GM12801 (cell line): ENCODE data around the gene DBX2.

Source experiments
- TF ChIP-seq, protein P1 (sequence below): IDR thresholded peaks from one replicate; pipeline ENCODE4 v1.5.1; 2011; ENCODE audit warnings: control low read depth; ENCODE audit not compliant: insufficient read length; ENCODE audit errors: extremely low read depth

DBX2 gene

DNA sequence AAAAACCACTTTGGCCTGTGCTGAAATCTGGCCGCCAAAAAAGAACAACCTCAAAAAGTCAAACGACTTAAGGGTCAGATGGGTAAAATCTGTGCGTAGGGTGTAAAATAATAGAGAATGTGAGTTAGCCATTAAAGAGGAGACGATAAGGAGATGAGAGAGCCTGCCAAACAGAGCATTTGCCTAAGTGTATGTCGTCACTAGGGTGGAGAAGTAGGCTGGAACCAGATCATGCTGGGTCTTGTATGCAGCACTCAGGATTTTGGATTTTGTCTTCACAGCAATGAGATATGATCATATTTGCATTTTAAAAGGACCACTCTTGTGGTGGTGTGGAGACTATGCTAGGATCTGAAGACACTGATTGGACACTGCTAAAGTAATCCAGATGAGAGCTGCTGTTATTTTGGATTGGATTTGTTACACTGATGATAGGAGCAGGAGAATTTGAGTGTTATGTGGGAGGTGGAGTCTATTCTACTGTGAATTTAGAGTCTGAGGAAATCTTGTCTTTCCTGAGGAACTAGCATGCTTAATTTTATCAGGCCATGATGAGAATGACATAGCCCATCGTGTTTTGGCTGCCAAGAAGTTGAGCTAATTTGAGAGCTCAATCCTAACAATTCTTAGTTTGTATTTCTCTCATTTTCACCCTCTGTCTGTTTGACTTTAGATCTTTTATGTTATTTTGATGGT is 24.8 kb upstream of the DBX2 start:
- TF ChIP-seq, protein P1, sequence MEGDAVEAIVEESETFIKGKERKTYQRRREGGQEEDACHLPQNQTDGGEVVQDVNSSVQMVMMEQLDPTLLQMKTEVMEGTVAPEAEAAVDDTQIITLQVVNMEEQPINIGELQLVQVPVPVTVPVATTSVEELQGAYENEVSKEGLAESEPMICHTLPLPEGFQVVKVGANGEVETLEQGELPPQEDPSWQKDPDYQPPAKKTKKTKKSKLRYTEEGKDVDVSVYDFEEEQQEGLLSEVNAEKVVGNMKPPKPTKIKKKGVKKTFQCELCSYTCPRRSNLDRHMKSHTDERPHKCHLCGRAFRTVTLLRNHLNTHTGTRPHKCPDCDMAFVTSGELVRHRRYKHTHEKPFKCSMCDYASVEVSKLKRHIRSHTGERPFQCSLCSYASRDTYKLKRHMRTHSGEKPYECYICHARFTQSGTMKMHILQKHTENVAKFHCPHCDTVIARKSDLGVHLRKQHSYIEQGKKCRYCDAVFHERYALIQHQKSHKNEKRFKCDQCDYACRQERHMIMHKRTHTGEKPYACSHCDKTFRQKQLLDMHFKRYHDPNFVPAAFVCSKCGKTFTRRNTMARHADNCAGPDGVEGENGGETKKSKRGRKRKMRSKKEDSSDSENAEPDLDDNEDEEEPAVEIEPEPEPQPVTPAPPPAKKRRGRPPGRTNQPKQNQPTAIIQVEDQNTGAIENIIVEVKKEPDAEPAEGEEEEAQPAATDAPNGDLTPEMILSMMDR: no peak

DNA sequence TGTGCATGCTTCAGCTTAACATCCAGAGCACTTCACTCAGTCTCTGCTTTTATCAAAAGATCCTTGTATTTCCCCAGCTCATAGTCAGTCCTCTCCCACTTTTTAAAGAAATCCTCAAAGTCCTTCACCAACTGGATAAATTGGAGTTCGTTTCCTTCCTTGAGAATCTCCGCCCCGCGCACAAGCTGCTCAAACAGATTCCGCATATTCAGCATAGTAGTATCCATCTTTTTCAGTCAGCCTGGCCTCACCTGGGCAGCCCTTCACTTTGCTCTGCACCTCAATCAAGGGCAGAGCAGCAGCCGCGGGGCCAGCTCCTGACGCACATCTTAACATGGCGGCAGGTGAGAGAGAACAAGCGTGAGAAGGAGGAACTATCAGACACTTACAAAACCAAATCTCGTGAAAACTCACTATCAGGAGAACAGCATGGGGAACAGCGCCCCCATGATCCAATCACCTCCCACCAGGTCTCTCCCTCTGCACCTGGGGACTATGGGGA is 14.3 kb upstream of the DBX2 start:
- TF ChIP-seq, protein P1: no peak

DNA sequence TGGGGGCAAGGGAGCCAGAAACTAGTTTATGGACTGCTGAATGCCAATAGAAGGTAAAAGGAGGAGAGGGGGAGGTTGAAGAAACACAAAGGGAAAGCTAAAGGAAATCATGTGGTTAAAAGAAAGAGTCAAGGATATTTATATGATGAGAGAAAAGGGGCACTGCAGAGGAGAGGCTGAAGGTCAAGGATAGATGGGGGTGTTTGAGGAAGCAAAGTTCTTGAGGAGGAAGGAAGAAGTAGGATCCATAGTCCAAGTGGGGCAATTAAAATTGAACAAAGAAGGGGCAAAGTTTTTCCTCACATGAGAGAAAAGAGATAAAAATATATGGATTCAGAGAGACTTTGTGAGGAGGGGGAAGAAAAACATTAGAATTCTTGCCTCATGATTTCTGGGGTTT is 10.1 kb upstream of the DBX2 start:
- TF ChIP-seq, protein P1: no peak

DNA sequence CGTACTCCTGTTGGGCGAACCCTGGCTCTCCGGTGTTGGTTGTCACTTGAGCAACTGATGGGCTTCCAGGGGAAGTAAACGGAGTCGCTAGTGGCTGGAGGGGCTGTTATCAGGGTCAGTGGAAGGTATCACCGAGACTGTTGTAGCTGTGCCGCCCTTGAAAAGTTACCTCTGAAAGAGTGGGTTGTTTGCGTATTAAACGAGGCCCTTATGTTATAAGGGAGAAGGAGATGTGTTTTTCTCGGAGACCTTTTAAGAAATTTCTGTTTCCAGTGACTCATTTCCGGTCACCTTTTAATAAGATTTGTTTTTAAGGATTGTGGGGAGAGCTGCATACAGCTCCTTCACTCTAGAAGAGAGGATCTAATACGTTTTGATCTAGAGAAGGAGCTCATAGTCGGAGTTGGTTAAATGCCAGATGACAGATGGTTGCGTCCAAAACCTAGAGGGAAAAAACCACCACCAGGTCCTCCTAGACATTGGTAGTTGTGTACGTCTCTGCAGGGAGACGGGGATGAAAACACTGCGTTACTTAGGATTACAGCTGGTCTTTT is 750 bp upstream of the DBX2 start:
- TF ChIP-seq, protein P1: no peak

DNA sequence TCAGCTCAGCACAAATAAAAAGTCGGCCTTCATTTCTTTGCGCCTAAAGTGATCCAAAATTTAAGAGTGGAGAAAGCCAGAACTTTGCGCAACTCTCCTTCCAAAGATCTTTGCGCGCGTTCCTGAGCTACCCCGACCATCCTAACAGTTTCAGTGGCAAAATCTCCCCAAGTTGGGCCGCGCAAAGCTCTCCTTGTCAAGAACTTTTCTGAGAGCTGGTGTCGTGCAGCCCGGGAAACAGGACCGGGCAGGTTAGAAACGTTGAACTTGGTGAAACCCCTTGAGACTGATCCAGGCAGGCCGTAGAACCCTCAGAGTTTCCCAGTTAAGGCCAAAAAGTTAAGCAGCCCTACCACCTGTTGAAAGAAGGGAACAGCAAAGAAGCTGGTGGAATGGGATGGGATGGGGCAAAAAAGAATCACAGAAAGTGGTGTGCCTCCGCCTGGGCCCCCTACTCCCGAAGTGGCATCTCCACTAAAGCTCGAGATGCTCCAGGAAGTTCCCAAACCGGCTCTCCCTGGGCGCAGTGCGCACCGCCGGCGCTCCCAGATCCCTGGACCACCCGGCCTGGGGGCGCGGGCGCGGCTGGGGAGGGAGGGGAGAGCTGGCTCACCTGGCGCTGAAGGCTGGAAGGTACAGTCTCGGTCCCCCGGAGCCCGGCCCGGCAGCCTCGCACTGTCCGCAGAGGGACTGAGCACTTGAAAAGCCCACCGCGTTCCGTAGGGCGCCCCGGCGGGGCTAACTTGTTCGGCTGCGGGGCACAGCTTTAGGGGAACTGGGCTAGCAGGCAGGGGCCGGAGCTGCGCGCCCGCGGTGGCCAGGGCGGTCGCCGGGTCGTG is 768 bp downstream of the DBX2 start:
- TF ChIP-seq, protein P1: no peak

DNA sequence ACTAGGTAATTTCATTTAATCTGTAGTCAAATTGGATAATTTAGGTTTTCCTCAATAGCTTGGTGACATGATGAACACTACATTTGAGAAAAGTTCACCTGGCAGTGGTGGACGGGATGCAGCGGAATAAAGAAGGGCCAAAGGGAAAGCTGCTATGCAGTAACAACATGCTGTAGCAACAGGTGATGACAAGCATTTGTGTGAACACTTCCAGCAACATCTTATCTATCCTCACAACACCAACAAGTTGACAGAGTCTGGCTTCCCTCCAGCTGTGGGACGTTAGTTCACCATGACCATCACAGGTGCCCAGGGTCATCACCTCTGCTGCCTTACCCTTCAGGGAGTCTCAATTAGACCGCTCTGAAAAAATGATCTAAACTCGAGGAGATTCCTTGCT is 8.3 kb downstream of the DBX2 start:
- TF ChIP-seq, protein P1: no peak

DNA sequence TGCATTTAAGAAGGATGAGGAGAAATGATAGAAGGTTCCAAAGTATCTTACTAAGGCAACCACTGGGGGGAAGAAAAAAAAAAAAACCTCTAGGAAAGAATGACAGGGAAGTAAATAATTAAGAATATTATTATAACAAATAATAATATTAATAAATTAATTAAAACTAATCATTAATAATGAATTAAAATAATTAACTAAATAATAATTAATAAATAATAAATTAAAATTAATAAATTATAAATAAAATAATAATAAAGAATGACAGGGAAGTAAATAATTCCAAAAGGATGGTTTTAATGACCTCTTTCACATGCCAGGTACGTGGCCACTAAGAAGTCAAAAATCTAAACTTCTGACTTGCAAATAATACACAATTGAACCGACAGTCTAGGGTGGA is 9.9 kb downstream of the DBX2 start:
- TF ChIP-seq, protein P1: no peak
